NT2/D1 (cell line): ENCODE results near the gene DLL4.
A peak's percentile ranks its signal among the peaks of the same experiment; 100 is the strongest.
"Not testable (repeated sequence)": the region's sequence is repeated elsewhere in the genome, so short reads cannot be mapped to it uniquely, and the experiment has no call there.

Source experiments
- DNase-seq: peaks from one replicate; pipeline ENCODE4 v3.0.0-alpha.2; 2011; ENCODE audit warnings: low read depth, low spot score
- H3K27me3 ChIP-seq: 2 replicates; pipeline ENCODE4 v1.6.0; 2011; ENCODE audit warnings: mild to moderate bottlenecking; ENCODE audit not compliant: insufficient read length, insufficient read depth
- H3K36me3 ChIP-seq: 2 replicates; pipeline ENCODE4 v1.6.1; 2011; ENCODE audit warnings: mild to moderate bottlenecking, low read length, mixed read lengths; ENCODE audit not compliant: insufficient read depth, insufficient read length
- H3K4me1 ChIP-seq: 2 replicates; pipeline ENCODE4 v1.5.1; 2011; ENCODE audit not compliant: insufficient read depth, insufficient read length
- H3K4me3 ChIP-seq: 2 replicates; pipeline ENCODE4 v1.5.1; 2011; ENCODE audit warnings: low read depth; ENCODE audit not compliant: insufficient read length
- H3K9ac ChIP-seq: 2 replicates; pipeline ENCODE4 v1.6.0; 2011; ENCODE audit warnings: low read depth; ENCODE audit not compliant: insufficient read length
- H3K9me3 ChIP-seq: 2 replicates; pipeline ENCODE4 v1.5.1; 2011; ENCODE audit warnings: mild to moderate bottlenecking, low read length; ENCODE audit not compliant: insufficient read depth
- SUZ12 ChIP-seq: IDR thresholded peaks from 2 replicates; pipeline ENCODE4 v1.6.1; 2011; ENCODE audit not compliant: insufficient read length, insufficient read depth; ENCODE audit errors: extremely low read depth
- YY1 ChIP-seq: IDR thresholded peaks from 2 replicates; pipeline ENCODE4 v1.6.1; 2011; ENCODE audit not compliant: insufficient read length, insufficient read depth
- ZNF274 ChIP-seq: IDR thresholded peaks from 2 replicates; pipeline ENCODE4 v1.6.1; 2011; ENCODE audit warnings: mild to moderate bottlenecking, low read depth, low read length

DLL4 gene

DNA sequence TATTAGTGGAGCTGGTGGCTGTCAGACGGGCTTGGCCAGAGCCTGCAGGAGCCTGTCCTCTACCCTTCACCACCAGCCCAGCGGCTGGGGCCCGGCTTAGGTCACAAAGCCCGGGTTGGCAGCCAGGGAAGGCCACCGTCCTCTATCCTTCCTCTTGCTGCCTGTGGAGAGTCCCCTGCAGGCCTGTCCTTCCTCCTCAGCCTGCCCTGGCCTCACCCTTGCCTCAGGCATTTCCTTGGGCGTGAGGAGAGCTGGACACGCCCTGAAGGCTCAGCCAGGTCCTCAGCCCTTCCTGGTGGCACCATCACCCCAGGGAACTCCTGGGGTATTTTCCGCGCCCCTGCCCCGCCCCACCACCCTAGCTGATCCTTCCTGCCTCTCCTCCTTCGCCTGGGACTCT, 31.8 kb downstream of the DLL4 start:
- peaks cover 29% of the 10 kb centered on the region for H3K27me3 ChIP-seq
- TF ChIP-seq SUZ12: no peak
- TF ChIP-seq ZNF274: no peak
- no peak for TF ChIP-seq YY1
- DNase-seq: no peak
- peaks cover 11% of the 10 kb centered on the region for H3K36me3 ChIP-seq
- peaks cover 4% of the 10 kb centered on the region for H3K4me1 ChIP-seq
- H3K9ac ChIP-seq: no peak overlapping the region
- no peak overlapping the region for H3K4me3 ChIP-seq
- H3K9me3 ChIP-seq: no peaks in the 10 kb centered on the region

GRCh38 chr15:40961740-40962139, 32.6 kb downstream of the DLL4 start:
- not testable (repeated sequence) for H3K4me1 ChIP-seq, H3K36me3 ChIP-seq, H3K4me3 ChIP-seq, H3K9ac ChIP-seq, DNase-seq, H3K9me3 ChIP-seq
- H3K27me3 ChIP-seq: peaks cover 29% of the 10 kb centered on the region

- not testable (repeated sequence) for DNase-seq, H3K9ac ChIP-seq, H3K9me3 ChIP-seq, H3K4me1 ChIP-seq, H3K36me3 ChIP-seq, H3K4me3 ChIP-seq
- H3K27me3 ChIP-seq: peaks cover 29% of the 10 kb centered on the region
Observed at GRCh38 chr15:40962317-40962716, 33.2 kb downstream of the DLL4 start.

DNA sequence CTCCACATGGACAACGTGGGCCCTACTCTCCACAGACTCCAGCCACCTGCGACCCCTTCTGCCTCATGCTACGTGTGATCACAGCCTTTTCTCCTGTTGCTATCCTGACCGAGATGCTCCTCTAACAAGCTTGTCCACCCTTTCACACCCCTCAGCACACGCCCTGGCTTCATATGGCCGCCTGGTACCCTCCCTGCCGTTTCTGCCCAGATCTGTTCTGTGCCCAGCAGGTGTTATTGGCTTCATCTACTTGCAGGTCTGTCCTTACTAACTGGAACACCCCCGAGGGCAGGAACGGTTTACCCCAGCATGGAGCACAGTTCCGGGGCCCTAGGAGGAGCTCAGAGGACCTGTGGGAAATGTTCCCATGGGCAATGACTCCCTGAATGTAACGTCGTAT, 34.1 kb downstream of the DLL4 start:
- no peak for DNase-seq
- H3K9me3 ChIP-seq: no peaks in the 10 kb centered on the region
- H3K4me3 ChIP-seq: no peak overlapping the region
- no peak overlapping the region for H3K9ac ChIP-seq
- H3K4me1 ChIP-seq: peaks cover 2% of the 10 kb centered on the region
- H3K36me3 ChIP-seq: no peaks in the 10 kb centered on the region
- H3K27me3 ChIP-seq: peaks cover 27% of the 10 kb centered on the region
- TF ChIP-seq SUZ12 (no peak), ZNF274 (no peak), YY1 (no peak)

DNA sequence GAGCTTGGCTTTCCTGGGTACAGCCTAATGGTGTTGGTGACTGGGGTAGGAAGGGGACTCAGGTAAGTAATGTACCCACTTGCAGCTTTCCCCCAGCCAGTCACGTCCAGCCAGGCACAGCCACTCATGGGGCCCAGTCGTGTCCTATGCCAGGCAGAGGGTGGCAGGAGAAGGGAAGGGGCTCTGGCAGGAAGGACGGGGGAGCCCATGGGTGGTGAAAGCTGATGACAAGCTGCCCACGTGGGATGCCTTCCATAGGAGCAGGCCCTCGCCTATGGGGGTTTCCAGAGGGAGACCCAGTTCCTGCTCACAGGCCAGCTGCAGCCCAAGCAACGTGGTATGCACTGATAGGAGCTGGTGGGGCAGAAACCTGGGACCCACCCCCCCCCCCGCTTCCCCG, 34.9 kb downstream of the DLL4 start:
- no peak overlapping the region for H3K4me3 ChIP-seq
- no peaks in the 10 kb centered on the region for H3K9me3 ChIP-seq
- no peak overlapping the region for H3K9ac ChIP-seq
- H3K36me3 ChIP-seq: no peaks in the 10 kb centered on the region
- no peak for DNase-seq
- no peak for TF ChIP-seq SUZ12
- H3K27me3 ChIP-seq: peaks cover 24% of the 10 kb centered on the region
- H3K4me1 ChIP-seq: no peaks in the 10 kb centered on the region

DNA sequence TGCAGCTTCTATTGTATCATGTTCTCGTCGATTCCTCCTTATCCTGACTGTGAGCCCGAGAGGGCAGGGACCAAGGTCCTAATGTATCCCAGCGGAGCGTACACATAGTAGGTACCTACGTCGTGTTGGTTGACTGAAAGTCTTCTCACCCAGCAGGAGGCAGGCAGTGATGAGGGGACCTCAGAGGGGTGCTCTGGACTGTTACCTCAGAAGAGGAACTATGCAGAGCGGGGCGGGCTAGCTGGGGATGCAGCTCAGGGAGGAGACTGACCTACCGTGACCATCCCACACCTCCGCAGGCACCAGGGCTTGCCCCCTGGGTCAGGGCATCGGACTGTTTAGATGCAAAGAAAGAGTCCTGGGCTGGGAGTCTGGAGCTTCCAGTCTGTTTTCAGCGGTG, 35.5 kb downstream of the DLL4 start:
- no peaks in the 10 kb centered on the region for H3K9me3 ChIP-seq
- no peak for DNase-seq
- TF ChIP-seq ZNF274: no peak
- no peak for TF ChIP-seq YY1
- no peak for TF ChIP-seq SUZ12
- no peaks in the 10 kb centered on the region for H3K36me3 ChIP-seq
- H3K4me1 ChIP-seq: peaks cover 3% of the 10 kb centered on the region
- H3K27me3 ChIP-seq: peaks cover 28% of the 10 kb centered on the region
- no peak overlapping the region for H3K4me3 ChIP-seq
- no peak overlapping the region for H3K9ac ChIP-seq

DNA sequence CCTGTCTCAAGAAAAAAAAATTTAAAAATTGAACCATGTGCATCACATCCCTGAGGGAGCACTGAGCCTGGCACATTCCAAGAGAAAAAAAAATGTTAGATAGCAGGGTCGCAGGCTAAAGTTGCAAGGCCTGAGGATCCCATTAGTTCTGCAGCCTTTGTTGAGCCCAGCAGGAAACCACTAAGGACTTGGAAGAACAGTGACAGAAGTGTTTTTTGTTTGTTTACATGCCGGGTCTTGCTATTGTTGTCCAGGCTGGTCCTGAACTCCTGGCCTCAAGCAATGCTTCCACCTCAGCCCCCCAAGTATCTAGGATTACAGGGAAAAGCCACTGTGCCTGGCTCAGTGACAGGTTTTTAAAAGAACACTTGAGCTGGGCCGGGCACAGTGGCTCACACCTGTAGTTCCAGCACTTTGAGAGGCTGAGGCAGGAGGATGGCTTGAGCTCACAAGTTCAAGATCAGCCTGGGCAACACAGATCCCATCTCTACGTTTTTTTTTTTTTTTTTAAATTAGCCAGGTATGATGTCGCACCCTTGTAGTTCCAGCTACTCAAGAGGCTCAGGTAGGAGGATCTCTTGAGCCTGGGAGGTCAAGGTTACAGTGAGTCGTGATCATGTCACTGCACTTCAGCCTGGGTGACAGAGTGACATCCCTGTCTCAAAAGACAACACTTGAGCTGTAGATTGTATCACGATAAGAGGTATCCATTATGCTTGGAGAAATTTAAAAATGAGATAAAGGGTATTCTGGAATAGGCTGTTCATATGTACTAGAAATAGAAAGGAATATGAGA, 39.3 kb downstream of the DLL4 start:
- no peak overlapping the region for H3K9ac ChIP-seq
- no peaks in the 10 kb centered on the region for H3K36me3 ChIP-seq
- H3K4me1 ChIP-seq: peaks cover 3% of the 10 kb centered on the region
- TF ChIP-seq SUZ12 (no peak), YY1 (no peak), ZNF274 (no peak)
- no peak overlapping the region for H3K4me3 ChIP-seq
- no peaks in the 10 kb centered on the region for H3K9me3 ChIP-seq
- peaks cover 25% of the 10 kb centered on the region for H3K27me3 ChIP-seq
- DNase-seq: peak; percentile 57

- peaks cover 3% of the 10 kb centered on the region for H3K4me1 ChIP-seq
- no peaks in the 10 kb centered on the region for H3K9me3 ChIP-seq
- no peak overlapping the region for H3K4me3 ChIP-seq
- no peak overlapping the region for H3K9ac ChIP-seq
- H3K27me3 ChIP-seq: peaks cover 20% of the 10 kb centered on the region
- TF ChIP-seq ZNF274: no peak
- TF ChIP-seq SUZ12: no peak
- TF ChIP-seq YY1: no peak
- DNase-seq: no peak
- H3K36me3 ChIP-seq: no peaks in the 10 kb centered on the region
Observed at GRCh38 chr15:40969363-40969762, 40.2 kb downstream of the DLL4 start.
